ENCODE measurements around the gene IL1R2. TPM values are rescaled to one million over a fixed set of nuclear protein-coding genes. Genes with fewer than 3 reads are reported as not detected.

The IL1R2 gene
- total and polyA plus RNA-seq, 9 of the 15 experiments (the other 6 are each of a cell fraction or from before 2014, with no cell fraction given), result 0.13 TPM; not detected in 8

GRCh38 chr2:101995019-101995418 is 3.3 kb downstream of the IL1R2 start:
- Histone ChIP-seq H3K79me2 (ENCODE audit: control insufficient read depth, insufficient read depth, low read length) (no peaks in the 10 kb centered on the region), H3K9me3 (replicated peaks; ENCODE audit: control insufficient read depth, insufficient read depth, low read depth, low read length) (no peaks in the 10 kb centered on the region), H3K27ac (ENCODE audit: extremely low read depth, low read depth, low read length) (no peak overlapping the region), H3K27me3 (ENCODE audit: control insufficient read depth in 2 of 2, insufficient read depth in 2 of 2, low read length in 2 of 2) (peaks cover 56 to 79% of the 10 kb centered on the region in 2 experiments), H3K4me1 (replicated peaks in 1 of 2; ENCODE audit: control insufficient read depth in 2 of 2, insufficient read depth in 2 of 2, low read length in 2 of 2) (no peaks in the 10 kb centered on the region), H3K4me3 (no peak overlapping the region), H4K20me1 (replicated peaks; ENCODE audit: control insufficient read depth, insufficient read depth, low read length) (no peaks in the 10 kb centered on the region), H2AFZ (ENCODE audit: low read depth, low read length) (no peak overlapping the region), H3K36me3 (ENCODE audit: control insufficient read depth, insufficient read depth, low read length) (no peaks in the 10 kb centered on the region), H3K9ac (ENCODE audit: insufficient read depth in 1 of 2, low read depth in 2 of 2, low read length in 2 of 2) (no peak overlapping the region), H3K9me1 (ENCODE audit: control insufficient read depth, insufficient read depth, low read length) (peaks cover under 1% of the 10 kb centered on the region), H3K4me2 (ENCODE audit: insufficient read depth, low read length) (no peak overlapping the region)
- in situ Hi-C loops (cut with MboI), result no loop called here
- FAIRE-seq (no peak), DNase-seq (ENCODE audit: extremely low read depth in 1 of 4, low spot score in 3 of 4) (no peak), ATAC-seq (no peak)
- ChIA-PET POLR2A (no interaction called here), CTCF (ENCODE audit: low intra/inter-chr PET ratio) (no interaction called here)
- 0% methylated on average over 1 of the region's 1 CpG for WGBS (ENCODE audit: insufficient coverage, low coverage, missing lambda C conversion rate)
- no TSS peak for BruUV-seq (replicated peaks)
- intact Hi-C loops (cut with micrococcal nuclease), result no loop called here
- TF ChIP-seq ZNF134 (CRISPR knock-in tag; conservative IDR thresholded peaks at IDR 0.05) (peak; percentile 84), RBM14 (IDR thresholded peaks at IDR 0.05; ENCODE audit: borderline replicate concordance, insufficient read depth, low read depth, low read length) (no peak)

GRCh38 chr2:101995804-101996203 is 4.0 kb downstream of the IL1R2 start:
- H3K9ac ChIP-seq (ENCODE audit: insufficient read depth in 1 of 2, low read depth in 2 of 2, low read length in 2 of 2), result no peak overlapping the region
- in situ Hi-C loops (cut with MboI) (no loop called here), intact Hi-C loops (cut with micrococcal nuclease) (no loop called here)
- DNase-seq (ENCODE audit: extremely low read depth in 1 of 4, low spot score in 3 of 4), result no peak
- no peak overlapping the region for H2AFZ ChIP-seq (ENCODE audit: low read depth, low read length)
- no TSS peak for BruUV-seq (replicated peaks)
- H3K4me1 ChIP-seq (replicated peaks in 1 of 2; ENCODE audit: control insufficient read depth in 2 of 2, insufficient read depth in 2 of 2, low read length in 2 of 2), result no peaks in the 10 kb centered on the region
- no peaks in the 10 kb centered on the region for H3K9me1 ChIP-seq (ENCODE audit: control insufficient read depth, insufficient read depth, low read length)
- H3K79me2 ChIP-seq (ENCODE audit: control insufficient read depth, insufficient read depth, low read length), result no peaks in the 10 kb centered on the region
- WGBS (ENCODE audit: insufficient coverage, low coverage, missing lambda C conversion rate), result under 1% methylated on average over 8 of the region's 9 CpGs
- no peak overlapping the region for H3K27ac ChIP-seq (ENCODE audit: extremely low read depth, low read depth, low read length)
- H3K4me2 ChIP-seq (ENCODE audit: insufficient read depth, low read length), result no peak overlapping the region
- ChIA-PET POLR2A (no interaction called here), CTCF (ENCODE audit: low intra/inter-chr PET ratio) (no interaction called here)
- peaks cover 59 to 80% of the 10 kb centered on the region in 2 experiments for H3K27me3 ChIP-seq (ENCODE audit: control insufficient read depth in 2 of 2, insufficient read depth in 2 of 2, low read length in 2 of 2)
- H3K4me3 ChIP-seq, result no peak overlapping the region
- ATAC-seq, result no peak
- H4K20me1 ChIP-seq (replicated peaks; ENCODE audit: control insufficient read depth, insufficient read depth, low read length), result no peaks in the 10 kb centered on the region
- no peaks in the 10 kb centered on the region for H3K9me3 ChIP-seq (replicated peaks; ENCODE audit: control insufficient read depth, insufficient read depth, low read depth, low read length)
- no peak for FAIRE-seq
- no peaks in the 10 kb centered on the region for H3K36me3 ChIP-seq (ENCODE audit: control insufficient read depth, insufficient read depth, low read length)
- TF ChIP-seq YBX1 (IDR thresholded peaks at IDR 0.05) (no peak), KAT8 (IDR thresholded peaks at IDR 0.05; ENCODE audit: low read depth) (no peak), JUNB (CRISPR knock-in tag; conservative IDR thresholded peaks at IDR 0.05) (no peak), CXXC5 (CRISPR knock-in tag; IDR thresholded peaks at IDR 0.05) (no peak), THAP12 (CRISPR knock-in tag; IDR thresholded peaks at IDR 0.05) (no peak), CEBPG (CRISPR knock-in tag; IDR thresholded peaks at IDR 0.05) (no peak), CEBPG (tag; conservative IDR thresholded peaks at IDR 0.05 in 1 of 2, IDR thresholded peaks at IDR 0.05 in 1 of 2) (no peak), ZHX1 (conservative IDR thresholded peaks at IDR 0.05; ENCODE audit: low read length) (no peak), ZNF561 (CRISPR knock-in tag; conservative IDR thresholded peaks at IDR 0.05) (no peak)

Measured in K562 (cell line).